ENCODE data around the gene KCNIP4.

GRCh38 chr4:21543514-21543913, 405.1 kb downstream of the KCNIP4 start:
- TF ChIP-seq, protein P1, sequence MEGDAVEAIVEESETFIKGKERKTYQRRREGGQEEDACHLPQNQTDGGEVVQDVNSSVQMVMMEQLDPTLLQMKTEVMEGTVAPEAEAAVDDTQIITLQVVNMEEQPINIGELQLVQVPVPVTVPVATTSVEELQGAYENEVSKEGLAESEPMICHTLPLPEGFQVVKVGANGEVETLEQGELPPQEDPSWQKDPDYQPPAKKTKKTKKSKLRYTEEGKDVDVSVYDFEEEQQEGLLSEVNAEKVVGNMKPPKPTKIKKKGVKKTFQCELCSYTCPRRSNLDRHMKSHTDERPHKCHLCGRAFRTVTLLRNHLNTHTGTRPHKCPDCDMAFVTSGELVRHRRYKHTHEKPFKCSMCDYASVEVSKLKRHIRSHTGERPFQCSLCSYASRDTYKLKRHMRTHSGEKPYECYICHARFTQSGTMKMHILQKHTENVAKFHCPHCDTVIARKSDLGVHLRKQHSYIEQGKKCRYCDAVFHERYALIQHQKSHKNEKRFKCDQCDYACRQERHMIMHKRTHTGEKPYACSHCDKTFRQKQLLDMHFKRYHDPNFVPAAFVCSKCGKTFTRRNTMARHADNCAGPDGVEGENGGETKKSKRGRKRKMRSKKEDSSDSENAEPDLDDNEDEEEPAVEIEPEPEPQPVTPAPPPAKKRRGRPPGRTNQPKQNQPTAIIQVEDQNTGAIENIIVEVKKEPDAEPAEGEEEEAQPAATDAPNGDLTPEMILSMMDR (IDR thresholded peaks at IDR 0.05; ENCODE audit: poor library complexity): no peak
- TF ChIP-seq EZH2 (IDR thresholded peaks at IDR 0.05; ENCODE audit: borderline replicate concordance): no peak
- TF ChIP-seq EZH2phosphoT487 (IDR thresholded peaks at IDR 0.05; ENCODE audit: low read depth, severe bottlenecking, unreplicated experiment): no peak

Data from hepatocyte (in vitro differentiated cells).